ENCODE measurements around the gene TPCN2.
A peak's percentile ranks its signal among the peaks of the same experiment; 100 is the strongest.

Gene TPCN2

GRCh38 chr11:69087811-69088210 is 39.1 kb downstream of the TPCN2 start:
- H2AFZ ChIP-seq (ENCODE audit: low read depth, low read length, severe bottlenecking) = no peak overlapping the region
- H3K4me2 ChIP-seq (ENCODE audit: low read depth, low read length, poor library complexity, severe bottlenecking) = no peak overlapping the region
- TF ChIP-seq EZH2phosphoT487 (conservative IDR thresholded peaks at IDR 0.05; ENCODE audit: low read length) (no peak), CTCF (IDR thresholded peaks at IDR 0.05; ENCODE audit: insufficient read depth, low read length, poor library complexity, severe bottlenecking) (no peak)
- H3K27ac ChIP-seq (ENCODE audit: low read depth, low read length) = no peak overlapping the region
- no peak overlapping the region for H3K4me3 ChIP-seq (ENCODE audit: insufficient read depth, low read length, poor library complexity, severe bottlenecking)
- H4K20me1 ChIP-seq (ENCODE audit: low read depth, low read length) = no peaks in the 10 kb centered on the region
- no peaks in the 10 kb centered on the region for H3K9me2 ChIP-seq (replicated peaks; ENCODE audit: insufficient read depth, low read length)
- no peak overlapping the region for H3K9ac ChIP-seq (ENCODE audit: low read length)
- H3K79me2 ChIP-seq (ENCODE audit: insufficient read depth, low read length) = no peaks in the 10 kb centered on the region
- H3K9me3 ChIP-seq (ENCODE audit: insufficient read depth, low read length) = no peaks in the 10 kb centered on the region
- no peaks in the 10 kb centered on the region for H3K36me3 ChIP-seq (ENCODE audit: low read length)
- H3K27me3 ChIP-seq (ENCODE audit: low read length) = no peaks in the 10 kb centered on the region
- H3F3A ChIP-seq (ENCODE audit: insufficient read depth) = no peaks in the 10 kb centered on the region

GRCh38 chr11:69088676-69089146 is 40.0 kb downstream of the TPCN2 start:
- Histone ChIP-seq H2AFZ (ENCODE audit: low read depth, low read length, severe bottlenecking) (no peak overlapping the region), H3K36me3 (ENCODE audit: low read length) (no peaks in the 10 kb centered on the region), H3K4me2 (ENCODE audit: low read depth, low read length, poor library complexity, severe bottlenecking) (no peak overlapping the region), H3K27me3 (ENCODE audit: low read length) (no peaks in the 10 kb centered on the region), H3F3A (ENCODE audit: insufficient read depth) (no peaks in the 10 kb centered on the region), H3K9ac (ENCODE audit: low read length) (no peak overlapping the region), H3K9me2 (replicated peaks; ENCODE audit: insufficient read depth, low read length) (no peaks in the 10 kb centered on the region), H3K9me3 (ENCODE audit: insufficient read depth, low read length) (no peaks in the 10 kb centered on the region), H3K4me3 (ENCODE audit: insufficient read depth, low read length, poor library complexity, severe bottlenecking) (no peak overlapping the region), H4K20me1 (ENCODE audit: low read depth, low read length) (no peaks in the 10 kb centered on the region), H3K79me2 (ENCODE audit: insufficient read depth, low read length) (no peaks in the 10 kb centered on the region), H3K27ac (ENCODE audit: low read depth, low read length) (no peak overlapping the region)
- TF ChIP-seq CTCF (IDR thresholded peaks at IDR 0.05; ENCODE audit: insufficient read depth, low read length, poor library complexity, severe bottlenecking) (peak; percentile 69), EZH2phosphoT487 (conservative IDR thresholded peaks at IDR 0.05; ENCODE audit: low read length) (no peak)

DNA sequence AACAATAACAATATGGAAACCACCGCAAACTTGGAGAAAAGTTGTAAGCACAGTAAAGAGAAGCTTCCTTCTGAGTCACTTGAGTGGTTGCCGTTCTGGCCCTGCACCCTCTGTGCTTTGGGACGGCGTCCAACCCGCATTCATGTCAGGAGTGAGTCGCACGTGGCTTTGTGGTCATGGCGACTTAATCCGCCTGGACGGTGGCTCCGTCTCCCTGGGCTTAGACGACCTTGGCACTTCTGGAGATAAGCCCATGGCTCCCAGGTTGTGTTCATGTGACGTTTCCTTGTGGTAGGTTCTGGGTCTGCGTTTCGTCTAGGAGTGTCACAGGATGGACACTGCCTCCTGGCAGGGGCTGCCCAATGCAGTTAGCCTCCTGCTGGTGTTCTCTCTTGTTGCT is 40.5 kb downstream of the TPCN2 start:
- Histone ChIP-seq H3K9me3 (ENCODE audit: insufficient read depth, low read length) (no peaks in the 10 kb centered on the region), H3K79me2 (ENCODE audit: insufficient read depth, low read length) (no peaks in the 10 kb centered on the region), H3F3A (ENCODE audit: insufficient read depth) (no peaks in the 10 kb centered on the region), H2AFZ (ENCODE audit: low read depth, low read length, severe bottlenecking) (no peak overlapping the region), H3K9ac (ENCODE audit: low read length) (no peak overlapping the region), H3K27ac (ENCODE audit: low read depth, low read length) (no peak overlapping the region), H4K20me1 (ENCODE audit: low read depth, low read length) (no peaks in the 10 kb centered on the region), H3K36me3 (ENCODE audit: low read length) (no peaks in the 10 kb centered on the region), H3K4me2 (ENCODE audit: low read depth, low read length, poor library complexity, severe bottlenecking) (no peak overlapping the region), H3K9me2 (replicated peaks; ENCODE audit: insufficient read depth, low read length) (no peaks in the 10 kb centered on the region), H3K27me3 (ENCODE audit: low read length) (no peaks in the 10 kb centered on the region), H3K4me3 (ENCODE audit: insufficient read depth, low read length, poor library complexity, severe bottlenecking) (no peak overlapping the region)
- TF ChIP-seq EZH2phosphoT487 (conservative IDR thresholded peaks at IDR 0.05; ENCODE audit: low read length) = no peak
- TF ChIP-seq CTCF (IDR thresholded peaks at IDR 0.05; ENCODE audit: insufficient read depth, low read length, poor library complexity, severe bottlenecking) = no peak

All from SU-DHL-6 (cell line).